ENCODE data around the gene ACOT12. TPM values are rescaled to one million over a fixed set of nuclear protein-coding genes. Genes with fewer than 3 reads are reported as not detected.

Gene ACOT12
- total and polyA plus RNA-seq, 9 of the 15 experiments (the other 6 are each of a cell fraction or from before 2014, with no cell fraction given): 0.03 TPM; not detected in 8

DNA sequence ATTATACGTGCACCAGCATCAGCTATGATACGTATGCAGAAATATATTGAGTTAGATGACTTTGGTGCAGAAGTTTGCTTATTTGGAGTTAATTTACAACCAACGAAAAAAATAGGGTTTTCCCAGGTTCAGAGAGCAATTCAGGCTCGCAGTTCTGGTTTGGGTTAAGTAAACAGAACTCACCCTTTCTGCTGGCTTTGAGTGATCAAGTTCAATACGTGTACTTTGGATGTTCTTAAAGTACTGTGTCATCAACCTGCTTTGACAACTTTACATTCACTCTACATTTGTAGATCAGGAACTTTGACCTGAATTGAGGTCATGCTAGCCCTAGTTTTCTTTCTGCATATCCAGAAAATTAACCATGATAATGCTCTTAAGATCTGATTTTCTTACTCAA lies 40.7 kb downstream of the ACOT12 start:
- ATAC-seq (no peak), DNase-seq (ENCODE audit: extremely low read depth in 1 of 4, low spot score in 3 of 4) (no peak), FAIRE-seq (no peak)
- no peak overlapping the region for H3K9ac ChIP-seq (ENCODE audit: insufficient read depth in 1 of 2, low read depth in 2 of 2, low read length in 2 of 2)
- H3K4me3 ChIP-seq: no peak overlapping the region
- no peak for TF ChIP-seq LEF1 (IDR thresholded peaks at IDR 0.05)
- no peak for TF ChIP-seq CREM (IDR thresholded peaks at IDR 0.05; ENCODE audit: low read depth)
- no peak for TF ChIP-seq CC2D1A (IDR thresholded peaks at IDR 0.05)
- no peak for TF ChIP-seq KDM5B (IDR thresholded peaks at IDR 0.05; ENCODE audit: insufficient replicate concordance, low read depth, low read length)
- TF ChIP-seq TAF15 (IDR thresholded peaks at IDR 0.05; ENCODE audit: low read depth, low read length): no peak
- TF ChIP-seq HDAC8 (tag; IDR thresholded peaks at IDR 0.05): no peak
- TF ChIP-seq NCOA4 (IDR thresholded peaks at IDR 0.05; ENCODE audit: partially characterized antibody): no peak
- TF ChIP-seq THAP7 (CRISPR knock-in tag; IDR thresholded peaks at IDR 0.05): no peak
- no peak for TF ChIP-seq E2F6 (IDR thresholded peaks at IDR 0.05; ENCODE audit: borderline replicate concordance in 1 of 2, extremely low read depth in 1 of 2, insufficient read depth in 1 of 2, insufficient read length in 1 of 2, low read depth in 1 of 2, low read length in 1 of 2, poor library complexity in 1 of 2, severe bottlenecking in 1 of 2)
- TF ChIP-seq PHF8 (IDR thresholded peaks at IDR 0.05; ENCODE audit: borderline replicate concordance, low read length): no peak
- intact Hi-C loops (cut with micrococcal nuclease) (no loop called here), in situ Hi-C loops (cut with MboI) (no loop called here)
- no peak overlapping the region for H3K27ac ChIP-seq (ENCODE audit: extremely low read depth, low read depth, low read length)
- H3K36me3 ChIP-seq (ENCODE audit: control insufficient read depth, insufficient read depth, low read length): no peaks in the 10 kb centered on the region
- 1% methylated on average over 5 of the region's 5 CpGs for WGBS (ENCODE audit: insufficient coverage, low coverage, missing lambda C conversion rate)
- H3K79me2 ChIP-seq (ENCODE audit: control insufficient read depth, insufficient read depth, low read length): no peaks in the 10 kb centered on the region
- H3K27me3 ChIP-seq (ENCODE audit: control insufficient read depth in 2 of 2, insufficient read depth in 2 of 2, low read length in 2 of 2): peaks cover 20 to 34% of the 10 kb centered on the region in 2 experiments
- H3K9me1 ChIP-seq (ENCODE audit: control insufficient read depth, insufficient read depth, low read length): no peaks in the 10 kb centered on the region
- POLR2A ChIA-PET: no interaction called here
- no peaks in the 10 kb centered on the region for H3K4me1 ChIP-seq (replicated peaks in 1 of 2; ENCODE audit: control insufficient read depth in 2 of 2, insufficient read depth in 2 of 2, low read length in 2 of 2)
- H3K4me2 ChIP-seq (ENCODE audit: insufficient read depth, low read length): no peak overlapping the region
- CTCF ChIA-PET (ENCODE audit: low intra/inter-chr PET ratio): no interaction called here
- no peaks in the 10 kb centered on the region for H4K20me1 ChIP-seq (replicated peaks; ENCODE audit: control insufficient read depth, insufficient read depth, low read length)
- H2AFZ ChIP-seq (ENCODE audit: low read depth, low read length): no peak overlapping the region
- no TSS peak for BruUV-seq (replicated peaks)
- H3K9me3 ChIP-seq (replicated peaks; ENCODE audit: control insufficient read depth, insufficient read depth, low read depth, low read length): no peaks in the 10 kb centered on the region

Data from K562 (cell line).